ENCODE measurements around the gene MGST2. TPM values are rescaled to one million over a fixed set of nuclear protein-coding genes. Genes with fewer than 3 reads are reported as not detected.
A peak's percentile ranks its signal among the peaks of the same experiment; 100 is the strongest.
"Not testable (repeated sequence)": the region's sequence is repeated elsewhere in the genome, so short reads cannot be mapped to it uniquely, and the experiment has no call there.

The MGST2 gene
- total RNA-seq, 4 donors from 2014 or later, result 34.0 to 117 (median 78.7) TPM

DNA sequence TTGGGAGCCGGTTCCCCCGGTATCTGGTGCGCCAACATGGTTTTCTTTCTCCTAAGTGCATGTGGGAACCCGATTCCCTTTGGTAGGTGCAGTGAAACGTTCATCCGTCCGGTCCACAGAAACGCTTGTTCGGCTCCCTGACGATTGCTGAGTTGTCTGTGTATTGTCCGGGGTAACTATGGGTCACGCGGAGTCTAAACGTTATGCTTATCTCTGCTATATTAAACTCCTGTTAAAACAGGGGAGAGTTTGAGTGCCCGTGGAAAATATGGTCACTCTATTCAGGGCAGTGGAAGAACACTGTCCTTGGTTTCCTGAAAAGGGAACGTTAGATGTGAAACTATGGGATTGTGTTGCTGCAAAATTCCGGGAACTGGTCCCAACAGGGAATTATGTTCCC lies 32.4 kb upstream of the MGST2 start:
- no peak for TF ChIP-seq POLR2A (IDR thresholded peaks at IDR 0.05)
- TF ChIP-seq, protein P1, sequence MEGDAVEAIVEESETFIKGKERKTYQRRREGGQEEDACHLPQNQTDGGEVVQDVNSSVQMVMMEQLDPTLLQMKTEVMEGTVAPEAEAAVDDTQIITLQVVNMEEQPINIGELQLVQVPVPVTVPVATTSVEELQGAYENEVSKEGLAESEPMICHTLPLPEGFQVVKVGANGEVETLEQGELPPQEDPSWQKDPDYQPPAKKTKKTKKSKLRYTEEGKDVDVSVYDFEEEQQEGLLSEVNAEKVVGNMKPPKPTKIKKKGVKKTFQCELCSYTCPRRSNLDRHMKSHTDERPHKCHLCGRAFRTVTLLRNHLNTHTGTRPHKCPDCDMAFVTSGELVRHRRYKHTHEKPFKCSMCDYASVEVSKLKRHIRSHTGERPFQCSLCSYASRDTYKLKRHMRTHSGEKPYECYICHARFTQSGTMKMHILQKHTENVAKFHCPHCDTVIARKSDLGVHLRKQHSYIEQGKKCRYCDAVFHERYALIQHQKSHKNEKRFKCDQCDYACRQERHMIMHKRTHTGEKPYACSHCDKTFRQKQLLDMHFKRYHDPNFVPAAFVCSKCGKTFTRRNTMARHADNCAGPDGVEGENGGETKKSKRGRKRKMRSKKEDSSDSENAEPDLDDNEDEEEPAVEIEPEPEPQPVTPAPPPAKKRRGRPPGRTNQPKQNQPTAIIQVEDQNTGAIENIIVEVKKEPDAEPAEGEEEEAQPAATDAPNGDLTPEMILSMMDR (IDR thresholded peaks at IDR 0.05), result no peak
- peaks cover 6 to 7% of the 10 kb centered on the region in 2 donors for H3K4me1 ChIP-seq
- 65 to 78% methylated on average over 17 of the region's 17 CpGs for WGBS, 2 donors
- no peaks in the 10 kb centered on the region for H3K9me3 ChIP-seq
- H3K27me3 ChIP-seq, result no peaks in the 10 kb centered on the region
- no peaks in the 10 kb centered on the region for H3K36me3 ChIP-seq
- H3K4me3 ChIP-seq (replicated peaks in 1 of 3), result no peak overlapping the region
- H3K27ac ChIP-seq, result no peak overlapping the region
- intact Hi-C loops (cut with DNase I), result loop anchor here (10.0 kb wide), 1 partner anchor 138 kb away; no protein-coding TSS in a partner anchor
- DNase-seq, result no peak

DNA sequence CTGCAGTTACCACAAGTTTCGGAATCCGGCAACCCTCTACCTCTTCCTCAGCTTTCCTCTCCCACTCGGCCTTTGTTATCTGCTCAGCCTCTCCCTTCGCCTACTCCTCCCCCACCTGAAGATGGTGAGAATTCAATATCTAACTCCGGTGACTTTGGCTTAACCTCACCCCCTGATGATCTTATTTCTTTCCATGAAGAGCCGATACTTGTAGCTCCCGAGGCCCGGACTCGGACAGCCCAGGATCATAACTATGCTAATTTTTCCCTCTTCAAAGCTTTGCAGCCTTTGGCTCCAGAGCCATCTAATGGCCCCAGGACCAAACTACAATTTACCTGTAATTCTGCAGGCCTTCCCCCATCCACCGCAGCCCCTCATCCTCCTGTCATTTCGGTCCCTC lies 32.0 kb upstream of the MGST2 start:
- intact Hi-C loops (cut with DNase I), result loop anchor here (10.0 kb wide), 1 partner anchor 139 kb away; no protein-coding TSS in a partner anchor
- TF ChIP-seq, protein P1 (IDR thresholded peaks at IDR 0.05), result peak in 5 of 6 experiments; percentile 32 to 76 (median 71)
- no peak for TF ChIP-seq POLR2A (IDR thresholded peaks at IDR 0.05)
- no peak overlapping the region for H3K27ac ChIP-seq

DNA sequence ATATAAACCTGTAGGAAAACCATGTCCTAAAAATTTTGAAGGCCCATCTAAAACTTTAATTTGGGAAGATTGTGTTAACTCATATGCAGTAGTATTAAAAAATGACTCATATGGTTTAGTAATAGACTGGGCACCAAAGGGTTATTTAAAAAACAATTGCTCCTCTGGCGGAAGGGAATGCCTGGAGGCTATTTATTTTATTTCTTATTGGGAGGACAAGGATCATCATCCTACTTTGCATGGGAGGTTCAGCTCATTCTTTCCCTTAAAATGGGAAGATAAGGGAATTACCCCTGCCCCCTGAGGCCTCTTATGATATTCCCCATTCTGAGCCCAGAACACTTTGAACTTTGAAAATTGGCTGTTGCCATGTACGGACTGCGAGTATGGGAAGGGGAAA lies 29.7 kb upstream of the MGST2 start:
- H3K27ac ChIP-seq, result no peak overlapping the region
- H3K36me3 ChIP-seq, result no peaks in the 10 kb centered on the region
- intact Hi-C loops (cut with DNase I), result loop anchor here (10.0 kb wide), 1 partner anchor 141 kb away; no protein-coding TSS in a partner anchor
- H3K4me1 ChIP-seq, result no peaks in the 10 kb centered on the region
- 67 to 82% methylated on average over 3 of the region's 3 CpGs for WGBS, 2 donors
- no peaks in the 10 kb centered on the region for H3K9me3 ChIP-seq
- H3K27me3 ChIP-seq, result no peaks in the 10 kb centered on the region
- DNase-seq, result no peak
- TF ChIP-seq, protein P1 (IDR thresholded peaks at IDR 0.05), result no peak
- no peak for TF ChIP-seq POLR2A (IDR thresholded peaks at IDR 0.05)
- H3K4me3 ChIP-seq (replicated peaks in 1 of 3), result no peak overlapping the region

More for the DNA sequence above, 32.0 kb upstream of the MGST2 start:
- Histone ChIP-seq H3K27me3 (no peaks in the 10 kb centered on the region), H3K4me1 (peaks cover 1 to 7% of the 10 kb centered on the region in 2 donors), H3K4me3 (replicated peaks in 1 of 3) (no peak overlapping the region), H3K9me3 (no peaks in the 10 kb centered on the region), H3K36me3 (no peaks in the 10 kb centered on the region)
- 24% methylated on average over 11 of the region's 11 CpGs for WGBS, 2 donors
- peak; percentile 36 to 47 for DNase-seq

DNA sequence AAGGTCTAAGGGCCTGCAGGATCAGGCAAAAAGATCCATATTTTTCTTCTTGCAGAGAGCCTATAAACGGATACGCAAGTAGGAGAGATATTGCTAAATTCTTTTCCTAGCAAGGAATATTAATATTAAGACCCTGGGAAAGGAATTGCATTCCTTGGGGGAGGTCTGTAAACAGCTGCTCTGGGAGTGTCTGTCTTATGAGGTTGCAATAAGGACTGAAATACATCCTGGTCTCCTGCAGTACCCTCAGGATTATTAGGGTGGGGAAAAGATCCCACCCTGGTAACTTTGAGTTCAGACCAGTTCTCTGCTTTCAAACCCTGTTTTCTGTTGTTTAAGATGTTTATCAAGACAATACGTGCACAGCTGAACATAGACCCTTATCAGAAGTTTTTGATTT lies 27.3 kb upstream of the MGST2 start:
- H3K4me1 ChIP-seq; DNase-seq; H3K36me3 ChIP-seq; H3K27ac ChIP-seq; H3K9me3 ChIP-seq; H3K4me3 ChIP-seq (replicated peaks in 1 of 3); H3K27me3 ChIP-seq: not testable (repeated sequence)
- 95 to 97% methylated on average over 3 of the region's 3 CpGs for WGBS, 2 donors
- intact Hi-C loops (cut with DNase I), result loop anchor here (10.0 kb wide), 1 partner anchor 144 kb away; no protein-coding TSS in a partner anchor

DNA sequence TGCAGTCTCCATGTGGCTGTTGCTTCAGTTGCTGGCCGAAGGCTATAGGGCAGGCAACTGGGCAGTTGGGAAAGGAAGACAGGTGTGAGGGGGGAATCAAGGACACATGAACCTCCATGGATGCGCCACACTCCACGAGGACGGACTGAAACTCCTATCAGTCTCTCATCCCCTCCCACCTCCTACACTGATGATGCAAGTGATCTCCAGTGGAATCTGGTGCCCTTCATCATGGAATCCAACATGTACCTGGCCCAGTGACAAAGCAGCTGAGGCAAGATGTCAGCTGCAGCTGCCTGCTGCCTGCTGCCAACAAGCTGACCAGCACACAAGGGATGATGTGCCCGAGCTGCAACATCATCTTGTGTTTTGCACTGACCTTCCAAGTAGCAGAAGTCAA lies 26.0 kb upstream of the MGST2 start:
- no peak overlapping the region for H3K27ac ChIP-seq
- H3K27me3 ChIP-seq, result no peaks in the 10 kb centered on the region
- no peak for TF ChIP-seq POLR2A (IDR thresholded peaks at IDR 0.05)
- TF ChIP-seq, protein P1 (IDR thresholded peaks at IDR 0.05), result no peak
- no peaks in the 10 kb centered on the region for H3K9me3 ChIP-seq
- no peaks in the 10 kb centered on the region for H3K36me3 ChIP-seq
- intact Hi-C loops (cut with DNase I), result loop anchor here (10.0 kb wide), 1 partner anchor 145 kb away; no protein-coding TSS in a partner anchor
- H3K4me3 ChIP-seq (replicated peaks in 1 of 3), result no peak overlapping the region
- H3K4me1 ChIP-seq, result no peaks in the 10 kb centered on the region
- no peak for DNase-seq
- 95 to 96% methylated on average over 5 of the region's 5 CpGs for WGBS, 2 donors
